Stimulated activated CD8-positive, alpha-beta memory T cell treated with anti-CD3 and anti-CD28 coated beads, Interleukin-2, amount 100 ng/mL, for 48 hours (primary cell): ENCODE results near the gene LYSMD2.
"Not testable (repeated sequence)": the region's sequence is repeated elsewhere in the genome, so short reads cannot be mapped to it uniquely, and the experiment has no call there.

Source experiments
- DNase-seq, 2 donors: peaks; one replicate each; pipeline ENCODE4 v3.0.0-alpha.2; 2020; ENCODE audit warnings: low read depth in 2 of 2

Gene LYSMD2

DNA sequence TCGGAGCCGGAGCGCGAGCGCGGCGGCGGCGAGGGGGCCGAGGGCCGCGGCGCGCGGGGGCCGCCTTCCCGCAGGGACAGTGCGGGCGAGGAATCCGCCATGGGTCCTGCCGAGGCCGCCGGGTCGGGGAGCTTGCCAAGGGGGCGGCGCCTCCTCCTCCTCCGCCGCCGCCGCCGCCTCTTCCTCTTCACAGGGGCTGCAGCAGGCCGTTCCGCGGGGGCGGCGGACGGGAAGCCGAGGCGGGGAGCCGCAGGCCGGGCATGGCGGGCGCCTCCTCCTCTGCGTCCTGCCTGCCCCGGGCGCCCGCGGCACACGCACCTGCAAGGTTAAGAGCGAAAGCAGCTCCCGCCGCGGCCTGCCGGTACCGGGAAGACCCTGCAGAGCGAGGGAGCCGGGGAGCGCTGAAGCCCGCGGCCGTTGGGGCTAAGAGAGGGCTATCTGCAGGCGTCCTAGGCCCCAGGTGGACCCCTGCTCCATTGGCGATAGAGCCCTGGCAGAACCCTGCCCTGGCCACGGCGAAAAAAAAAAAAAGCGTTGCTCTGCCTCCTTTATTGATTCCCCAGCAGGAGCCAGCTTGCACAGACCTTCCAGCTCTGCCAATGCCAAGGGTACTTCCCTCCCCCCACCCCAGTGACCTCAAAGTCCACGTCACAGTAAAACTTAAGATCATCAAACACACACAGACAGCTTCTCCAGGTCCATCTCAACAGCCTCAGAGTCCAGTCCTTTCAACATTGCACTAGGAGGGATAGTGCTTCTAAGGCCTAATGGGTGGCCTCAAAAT, at the start of gene LYSMD2:
LYSMD2 (minus strand) TSS at position 134 of the 784 bp plus-strand sequence; CDS start at position 101, 33 bp downstream.
- peak; percentile 55 to 57 for DNase-seq

DNA sequence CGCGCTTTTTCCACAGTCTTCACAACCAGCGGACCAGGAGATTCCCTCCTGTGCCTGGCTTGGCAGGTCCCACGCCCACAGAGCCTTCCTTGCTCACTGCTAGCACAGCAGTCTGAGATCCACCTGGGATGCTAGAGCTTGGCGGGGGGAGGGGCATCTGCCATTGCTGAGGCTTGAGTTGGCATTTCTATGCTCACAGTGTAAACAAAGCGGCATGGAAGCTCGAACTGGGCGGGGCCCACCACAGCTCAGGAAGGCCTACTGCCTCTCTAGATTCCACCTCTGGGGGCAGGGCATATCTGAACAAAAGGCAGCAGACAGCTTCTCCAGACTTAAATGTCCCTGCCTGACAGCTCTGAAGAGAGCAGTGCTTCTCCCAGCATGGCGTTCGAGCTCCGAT, 49.7 kb upstream of the LYSMD2 start:
- not testable (repeated sequence) for DNase-seq

- DNase-seq: no peak
Measured at GRCh38 chr15:51783967-51784366, 46.5 kb upstream of the LYSMD2 start.

GRCh38 chr15:51782357-51782896, 45.0 kb upstream of the LYSMD2 start:
- DNase-seq: no peak

DNA sequence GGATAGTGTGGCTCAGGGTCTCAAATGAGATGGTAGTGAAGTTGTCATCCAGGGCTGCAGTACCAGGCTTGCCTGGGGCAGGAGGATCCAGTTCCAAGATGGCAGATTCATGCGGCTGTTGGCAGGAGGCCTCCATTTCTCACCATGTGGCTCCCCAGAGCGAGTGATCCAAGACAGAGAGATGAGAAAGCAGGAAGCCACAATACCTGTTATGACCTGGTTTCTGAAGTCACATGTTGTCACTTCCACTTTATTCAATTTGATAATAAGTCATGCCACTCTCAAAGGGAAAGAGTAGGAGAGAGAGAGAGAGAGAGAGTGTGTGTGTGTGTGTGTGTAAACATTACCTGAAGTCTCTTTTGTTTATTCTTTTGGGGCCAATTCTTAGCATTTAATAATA, 44.1 kb upstream of the LYSMD2 start:
- no peak for DNase-seq

DNA sequence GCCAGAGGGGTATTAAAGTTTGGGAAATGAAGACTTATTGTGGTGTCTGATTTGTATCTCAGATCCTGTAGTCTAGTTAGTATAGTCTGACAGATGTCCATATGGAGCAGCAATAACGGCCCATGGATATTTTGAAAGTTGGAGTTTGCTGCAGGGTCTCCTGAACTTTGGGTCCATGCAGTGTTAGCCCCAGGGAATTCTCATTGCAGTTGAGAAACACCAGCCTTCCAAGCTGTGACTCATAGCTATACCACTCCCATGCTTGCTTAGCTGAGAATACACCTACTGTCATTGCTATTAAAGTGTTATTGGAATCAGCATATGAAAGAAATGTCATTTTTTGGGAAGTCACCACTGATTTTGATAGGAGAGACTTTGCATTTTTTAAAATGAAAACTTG, 43.2 kb upstream of the LYSMD2 start:
- DNase-seq: no peak

DNA sequence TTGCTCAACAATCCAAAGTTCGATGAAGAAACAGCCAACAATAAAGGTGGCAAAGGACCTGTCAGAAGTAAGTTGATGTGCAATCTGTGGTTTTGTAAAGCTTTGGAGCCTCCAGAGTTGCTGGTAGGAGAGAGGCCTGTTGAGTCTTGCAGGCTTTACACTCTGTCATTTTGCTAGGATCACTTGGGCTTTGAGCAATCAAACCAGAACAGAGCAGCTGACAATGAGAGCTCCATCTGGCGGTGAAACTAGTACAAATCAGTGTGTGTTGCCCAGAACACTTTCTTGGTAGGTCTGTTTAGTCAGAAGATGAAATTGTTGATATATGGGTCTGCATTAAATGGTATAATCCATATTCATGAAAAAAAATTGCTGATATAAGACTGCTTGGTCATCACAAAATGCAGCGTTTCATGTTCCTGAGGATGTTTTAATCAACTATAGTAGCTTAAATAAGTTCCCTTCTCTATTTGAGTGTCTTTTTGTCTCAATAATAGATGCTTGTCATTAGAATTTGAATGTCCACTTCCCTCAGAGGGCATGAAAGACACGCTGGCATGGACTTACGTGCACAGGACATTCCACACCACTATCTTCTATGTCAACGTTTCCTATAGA, 39.6 kb upstream of the LYSMD2 start:
- peak; percentile 16 to 23 for DNase-seq

- DNase-seq: peak in 1 of 2 donors; percentile 22
Measured at GRCh38 chr15:51775967-51776816, 38.7 kb upstream of the LYSMD2 start.

DNA sequence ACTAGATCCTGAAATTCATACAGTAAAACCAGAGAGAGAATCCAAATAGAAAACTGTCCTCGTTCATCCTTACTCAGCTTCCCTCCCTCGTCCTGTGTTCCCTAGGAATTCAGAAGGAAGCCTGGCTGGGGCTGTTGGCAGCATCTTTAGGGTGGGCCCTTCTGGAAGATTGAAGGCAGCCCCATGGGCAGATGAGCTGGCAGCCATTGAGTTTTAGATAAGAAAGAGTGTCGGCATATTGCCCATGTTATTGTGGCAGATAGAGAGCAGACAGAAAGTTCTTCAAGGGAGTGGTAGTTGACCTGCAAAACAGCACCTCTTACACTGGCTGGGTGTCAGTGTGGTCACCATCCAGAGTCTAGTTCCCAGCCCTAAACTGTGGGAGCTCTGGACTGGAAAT, 37.5 kb upstream of the LYSMD2 start:
- no peak for DNase-seq

GRCh38 chr15:51771773-51772172, 34.3 kb upstream of the LYSMD2 start:
- DNase-seq: no peak

DNA sequence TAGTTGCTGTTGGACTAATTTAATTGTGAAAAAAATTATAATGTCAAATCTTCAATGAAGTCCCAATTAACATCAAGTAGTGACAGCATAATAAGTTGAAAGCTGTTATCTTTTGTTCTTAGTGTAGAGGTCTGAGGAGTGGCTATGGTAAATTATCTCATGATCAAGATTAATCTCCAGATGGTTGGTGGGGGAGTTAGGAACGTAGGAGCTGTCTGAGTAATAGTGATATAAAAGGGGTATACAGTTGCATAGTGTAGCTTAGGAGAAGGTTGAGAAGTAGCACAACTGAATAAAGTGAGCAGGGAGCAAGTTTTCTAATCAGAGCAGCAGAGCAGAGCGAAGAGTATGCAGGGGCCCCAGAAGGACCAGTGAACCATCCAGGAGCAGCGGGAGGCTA, 33.4 kb upstream of the LYSMD2 start:
- DNase-seq: no peak

DNA sequence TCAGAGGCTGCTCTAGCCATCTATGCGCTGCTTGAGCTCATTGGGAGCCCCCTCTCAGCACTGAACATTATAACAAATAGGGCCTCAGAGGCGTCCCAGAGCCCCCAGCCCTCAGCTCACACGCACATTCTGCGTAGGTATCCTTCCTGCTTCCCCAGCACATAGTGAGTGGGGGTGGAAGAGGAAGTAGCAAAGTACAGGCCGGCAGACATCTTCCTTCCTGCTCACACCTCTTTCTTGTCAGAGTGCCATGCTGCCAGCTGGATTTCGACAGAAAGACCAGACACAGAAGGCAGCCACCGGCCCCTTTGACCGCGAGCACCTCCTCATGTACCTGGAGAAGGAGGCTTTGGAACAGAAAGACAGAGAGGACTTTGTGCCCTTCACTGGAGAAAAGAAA, 30.6 kb upstream of the LYSMD2 start:
- DNase-seq: no peak

- DNase-seq: no peak
Measured at GRCh38 chr15:51766341-51766740, 28.9 kb upstream of the LYSMD2 start.

DNA sequence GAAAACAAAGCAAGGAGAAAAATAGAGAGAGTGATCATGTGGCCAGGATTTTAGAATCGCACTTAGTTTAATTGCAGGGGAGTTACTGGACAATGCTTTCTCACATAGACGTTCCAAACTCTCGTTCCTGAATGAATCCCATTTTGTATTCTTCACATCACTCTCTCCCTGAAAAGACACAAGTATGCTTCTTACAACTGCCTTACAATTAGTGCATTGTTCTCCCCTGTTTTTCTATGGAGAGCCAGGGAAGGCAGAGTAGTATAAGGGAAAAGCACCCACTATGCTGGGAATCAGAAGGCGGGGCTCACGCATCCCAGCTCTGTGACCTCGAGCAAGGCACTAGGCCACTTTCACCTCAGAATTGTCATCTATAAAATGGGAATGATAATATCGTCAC, 28.3 kb upstream of the LYSMD2 start:
- no peak for DNase-seq

DNA sequence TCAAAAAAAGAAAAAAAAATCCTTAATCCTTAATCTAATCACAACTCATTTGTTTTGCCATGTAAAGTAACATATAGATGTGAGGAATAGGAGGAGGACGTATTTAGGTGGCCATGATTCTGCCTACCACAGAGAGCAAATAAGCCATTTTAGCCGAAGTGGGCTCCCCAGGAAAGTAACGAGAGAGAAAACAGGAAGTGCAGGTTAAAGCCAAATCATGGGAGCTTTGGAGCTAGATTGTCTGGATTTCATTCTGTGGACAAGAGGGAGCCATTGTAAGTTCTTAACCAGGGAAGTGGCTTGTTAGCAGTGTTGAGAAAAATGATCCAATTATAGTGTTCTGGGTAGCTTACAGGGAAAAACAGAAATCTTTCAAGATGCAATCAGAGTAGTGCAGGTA, 23.4 kb upstream of the LYSMD2 start:
- DNase-seq: no peak

GRCh38 chr15:51759557-51760070, 22.2 kb upstream of the LYSMD2 start:
- DNase-seq: no peak

DNA sequence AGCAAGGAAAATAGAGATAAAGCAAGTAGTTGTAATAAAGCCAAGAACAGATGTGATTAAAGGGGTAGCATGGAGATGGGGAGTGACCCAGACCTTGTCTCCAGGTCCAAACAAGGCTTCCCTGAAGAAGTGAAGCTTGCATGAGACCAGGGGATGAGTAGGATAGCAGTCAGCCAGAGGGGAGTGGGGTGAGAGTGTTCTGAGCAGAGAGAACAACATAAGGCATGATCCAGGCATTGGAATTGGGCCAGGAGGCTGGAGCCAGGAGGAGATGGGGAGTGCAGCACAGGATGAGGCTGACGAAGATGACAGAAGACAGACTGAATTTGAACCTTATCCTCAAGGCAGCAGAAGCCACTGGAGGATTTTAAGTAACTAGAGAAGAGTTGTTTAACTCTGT, 21.2 kb upstream of the LYSMD2 start:
- no peak for DNase-seq

GRCh38 chr15:51757450-51757849, 20.0 kb upstream of the LYSMD2 start:
- DNase-seq: no peak

DNA sequence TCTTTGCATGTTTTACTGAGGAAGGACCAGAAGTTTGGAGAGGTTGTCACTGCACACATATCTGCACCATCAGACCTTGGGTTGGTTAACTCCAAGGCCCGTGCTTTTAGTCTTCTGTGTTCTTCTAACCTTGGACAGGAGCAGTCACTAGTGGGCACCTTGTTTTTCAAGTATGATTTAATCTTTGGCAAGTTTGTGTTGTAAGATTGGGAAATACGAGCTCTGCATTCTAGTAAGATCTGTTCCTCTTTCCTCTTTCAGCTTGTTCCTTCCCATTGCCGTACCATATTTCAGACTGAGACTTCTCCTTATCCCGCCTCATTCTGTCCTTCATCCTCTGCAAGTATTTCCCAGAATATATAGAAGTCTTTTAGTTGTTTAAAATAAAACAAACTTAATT, 19.0 kb upstream of the LYSMD2 start:
- no peak for DNase-seq

GRCh38 chr15:51755790-51756189, 18.3 kb upstream of the LYSMD2 start:
- DNase-seq: no peak

DNA sequence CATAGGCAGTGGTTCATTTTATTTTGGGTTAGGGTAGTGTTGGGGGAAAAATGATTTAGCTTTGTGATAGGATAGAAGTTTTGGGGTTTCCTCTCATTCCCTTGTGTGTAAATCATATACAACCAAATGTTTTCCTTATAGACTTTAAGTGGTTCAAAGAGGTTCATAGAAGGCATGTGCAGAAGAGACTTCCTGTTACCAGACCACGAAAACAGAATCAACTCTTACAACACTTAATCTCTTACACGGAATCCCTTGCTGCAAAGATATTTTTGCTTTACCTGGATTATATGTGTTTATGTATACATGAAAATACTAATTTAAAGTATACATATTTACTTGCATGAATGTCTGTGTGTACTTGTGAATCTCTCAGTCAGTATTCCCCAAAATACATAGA, 16.8 kb upstream of the LYSMD2 start:
- no peak for DNase-seq

- DNase-seq: no peak
Measured at GRCh38 chr15:51752888-51753287, 15.4 kb upstream of the LYSMD2 start.
